H1 (cell line): Measurements from ENCODE around the gene TSC2. TPM values are rescaled to one million over a fixed set of nuclear protein-coding genes. Genes with fewer than 3 reads are reported as not detected.

Source experiments
- CTCF ChIA-PET: fragments of 300-600 bp; sonication (Branson Sonifier 250); formaldehyde crosslinking; loops from one replicate; lab custom pipeline; 2021; ENCODE audit not compliant: partially characterized antibody; lab: Charles Lee
- POLR2A ChIA-PET: fragments of 300-600 bp; sonication (Branson Sonifier 250); formaldehyde crosslinking; loops from one replicate; lab custom pipeline; 2021; ENCODE audit warnings: inconsistent platforms; ENCODE audit not compliant: partially characterized antibody; lab: Charles Lee
- DNase-seq, 2 experiments: peaks; one replicate each; pipeline versions ENCODE4 v3.0.0 to v3.0.0-alpha.2; 2010 to 2022; ENCODE audit warnings: low spot score in 2 of 2, low read depth in 1 of 2, mixed read lengths in 1 of 2
- FAIRE-seq: peaks from 2 replicates; lab custom pipeline; 2011; peaks lifted over from hg19 to GRCh38; lab: Jason Lieb, UNC
- H2AFZ ChIP-seq: 2 replicates; pipeline ENCODE4 v1.8.1; 2012; ENCODE audit warnings: low read length, inconsistent platforms
- H2AK5ac ChIP-seq: 2 replicates; pipeline ENCODE4 v1.6.1; 2013; ENCODE audit warnings: low read depth, low read length
- H2BK120ac ChIP-seq: replicated peaks from 2 replicates; pipeline ENCODE3; 2013; ENCODE audit warnings: low read depth, low read length, inconsistent platforms
- H2BK12ac ChIP-seq: 2 replicates; pipeline ENCODE4 v1.6.1; 2013; ENCODE audit warnings: low read depth, low read length
- H2BK15ac ChIP-seq: 2 replicates; pipeline ENCODE4 v1.6.1; 2013; ENCODE audit warnings: low read length
- H2BK20ac ChIP-seq: 2 replicates; pipeline ENCODE4 v1.6.1; 2013; ENCODE audit warnings: low read length
- H2BK5ac ChIP-seq: 2 replicates; pipeline ENCODE4 v1.6.1; 2013; ENCODE audit warnings: low read depth, low read length
- H3K14ac ChIP-seq: 2 replicates; pipeline ENCODE4 v1.6.1; 2013; ENCODE audit warnings: inconsistent platforms; ENCODE audit not compliant: insufficient read length
- H3K18ac ChIP-seq: 2 replicates; pipeline ENCODE4 v1.6.1; 2013; ENCODE audit warnings: low read length; ENCODE audit errors: extremely low read depth
- H3K23ac ChIP-seq: 2 replicates; pipeline ENCODE4 v1.6.1; 2013; ENCODE audit warnings: inconsistent platforms; ENCODE audit not compliant: insufficient read length
- H3K23me2 ChIP-seq: 2 replicates; pipeline ENCODE4 v1.6.1; 2013; ENCODE audit warnings: low read depth, low read length
- H3K27ac ChIP-seq: 2 replicates; pipeline ENCODE4 v1.6.1; 2011; ENCODE audit warnings: low read depth, low read length, inconsistent platforms
- H3K27me3 ChIP-seq, 4 experiments: replicated peaks in 1 of 4; 1 replicate in 1 of 4; 2 replicates in 3 of 4; pipeline versions ENCODE4 v1.6.1 to v1.8.1; 2011 to 2013; ENCODE audit warnings: low read length in 3 of 4, mild to moderate bottlenecking in 3 of 4, inconsistent platforms in 2 of 4, mixed read lengths in 2 of 4, moderate library complexity in 1 of 4; ENCODE audit not compliant: control insufficient read depth in 3 of 4, insufficient read depth in 3 of 4; ENCODE audit errors: extremely low read depth in 1 of 4
- H3K36me3 ChIP-seq, 4 experiments: 2 replicates each; pipeline versions ENCODE4 v1.6.1 to v1.8.1; 2011 to 2013; ENCODE audit warnings: mild to moderate bottlenecking in 4 of 4, low read length in 3 of 4, moderate library complexity in 2 of 4, control low read depth in 1 of 4, inconsistent platforms in 1 of 4; ENCODE audit not compliant: insufficient read depth in 4 of 4, control insufficient read depth in 2 of 4
- H3K4ac ChIP-seq: replicated peaks from 2 replicates; pipeline ENCODE3; 2013; ENCODE audit warnings: low read length, low read depth, mixed read lengths, inconsistent platforms; ENCODE audit not compliant: insufficient read length
- H3K4me1 ChIP-seq, 4 experiments: replicated peaks in 1 of 4; 1 replicate in 1 of 4; 2 replicates in 3 of 4; pipeline versions ENCODE4 v1.6.1 to v1.8.1; 2011 to 2013; ENCODE audit warnings: low read length in 3 of 4, inconsistent platforms in 2 of 4, mixed read lengths in 1 of 4; ENCODE audit not compliant: insufficient read depth in 4 of 4, control insufficient read depth in 3 of 4
- H3K4me2 ChIP-seq, 2 experiments: 2 replicates each; pipeline versions ENCODE4 v1.6.1 to v1.8.1; 2011 to 2013; ENCODE audit warnings: low read depth in 2 of 2, low read length in 2 of 2, control low read depth in 1 of 2, inconsistent platforms in 1 of 2, mild to moderate bottlenecking in 1 of 2; ENCODE audit not compliant: insufficient read depth in 1 of 2
- H3K4me3 ChIP-seq, 4 experiments: fragments of 200-600, 300-600 bp in 1 of 4; sonication (generic), shearing (Covaris generic), sonication (Bioruptor Twin) in 1 of 4; 2 replicates each; pipeline versions ENCODE4 v1.5.1 to v1.8.1; 2011 to 2016; ENCODE audit warnings: low read length in 4 of 4, low read depth in 3 of 4, control low read depth in 2 of 4, inconsistent platforms in 2 of 4, mild to moderate bottlenecking in 2 of 4, mixed read lengths in 1 of 4, moderate library complexity in 1 of 4; ENCODE audit not compliant: insufficient read depth in 2 of 4; ENCODE audit errors: extremely low read depth in 1 of 4
- H3K56ac ChIP-seq: replicated peaks from 2 replicates; pipeline ENCODE3; 2013; ENCODE audit warnings: low read depth, mild to moderate bottlenecking, mixed read lengths, low read length, inconsistent platforms; ENCODE audit not compliant: insufficient read length
- H3K79me1 ChIP-seq: 2 replicates; pipeline ENCODE4 v1.6.1; 2013; ENCODE audit warnings: low read depth, low read length, control low read depth
- H3K79me2 ChIP-seq, 2 experiments: 2 replicates each; pipeline versions ENCODE4 v1.6.1 to v1.8.1; 2012 to 2013; ENCODE audit warnings: low read length in 2 of 2, mild to moderate bottlenecking in 2 of 2, inconsistent platforms in 1 of 2; ENCODE audit not compliant: insufficient read depth in 2 of 2, control insufficient read depth in 1 of 2
- H3K9ac ChIP-seq, 4 experiments: replicated peaks in 1 of 4; 1 replicate in 1 of 4; 2 replicates in 3 of 4; pipeline versions ENCODE4 v1.6.1 to v1.8.1; 2011 to 2013; ENCODE audit warnings: low read depth in 3 of 4, low read length in 3 of 4, control low read depth in 2 of 4, mild to moderate bottlenecking in 2 of 4, moderate library complexity in 2 of 4, inconsistent platforms in 1 of 4; ENCODE audit errors: extremely low read depth in 1 of 4
- H3K9me3 ChIP-seq, 2 experiments: 2 replicates each; pipeline versions ENCODE4 v1.6.1 to v1.8.1; 2012 to 2013; ENCODE audit warnings: mild to moderate bottlenecking in 2 of 2, moderate library complexity in 2 of 2, control low read depth in 1 of 2, inconsistent platforms in 1 of 2, low read depth in 1 of 2, low read length in 1 of 2, mixed read lengths in 1 of 2; ENCODE audit not compliant: insufficient read depth in 2 of 2
- H4K20me1 ChIP-seq, 2 experiments: replicated peaks in 1 of 2; 2 replicates each; pipeline versions ENCODE3 to v1.8.1; 2011 to 2013; ENCODE audit warnings: inconsistent platforms in 2 of 2, low read length in 2 of 2, mild to moderate bottlenecking in 1 of 2; ENCODE audit not compliant: insufficient read depth in 2 of 2, control insufficient read depth in 1 of 2
- H4K5ac ChIP-seq: 2 replicates; pipeline ENCODE4 v1.6.1; 2013; ENCODE audit warnings: low read length, low read depth, mixed read lengths, inconsistent platforms; ENCODE audit not compliant: insufficient read length
- H4K8ac ChIP-seq: 2 replicates; pipeline ENCODE4 v1.8.0; 2013; ENCODE audit warnings: mild to moderate bottlenecking, moderate library complexity, low read length, inconsistent platforms; ENCODE audit not compliant: insufficient read depth; ENCODE audit errors: extremely low read depth
- H4K91ac ChIP-seq: replicated peaks from 2 replicates; pipeline ENCODE3; 2013; ENCODE audit warnings: low read length, mixed read lengths, inconsistent platforms; ENCODE audit not compliant: insufficient read length
- CBX8 ChIP-seq: fragments of 300-800, 300-1000 bp; sonication (generic); IDR thresholded peaks from 2 replicates; pipeline ENCODE4 v1.7.1; 2016; ENCODE audit warnings: low read depth, low read length, borderline replicate concordance
- PHF8 ChIP-seq: fragments of 200-600 bp; sonication (generic); conservative IDR thresholded peaks from 2 replicates; pipeline ENCODE4 v1.7.1; 2012; ENCODE audit warnings: low read depth, mild to moderate bottlenecking, inconsistent platforms, low read length, moderate library complexity
- POLR2AphosphoS5 ChIP-seq: IDR thresholded peaks from 2 replicates; pipeline ENCODE4 v1.6.1; 2011; ENCODE audit warnings: low read depth, low read length
- SIRT6 ChIP-seq: IDR thresholded peaks from one replicate; pipeline ENCODE4 v1.7.1; 2012; ENCODE audit warnings: low read length, inconsistent platforms
- SIX5 ChIP-seq: IDR thresholded peaks from 2 replicates; pipeline ENCODE4 v1.6.1; 2011; ENCODE audit warnings: mild to moderate bottlenecking, low read depth, low read length
- TCF12 ChIP-seq: IDR thresholded peaks from 2 replicates; pipeline ENCODE4 v1.6.1; 2011; ENCODE audit warnings: low read depth, mild to moderate bottlenecking, low read length
- WGBS, 2 experiments: shearing (Covaris generic) in 1 of 2; methylation state at CpG; one replicate each; pipeline versions ENCODE4 v1.1.6 to v1.1.7; 2013 to 2015; ENCODE audit warnings: low lambda C conversion rate in 2 of 2, mixed read lengths in 2 of 2, inconsistent platforms in 1 of 2, low coverage in 1 of 2, missing lambda C conversion rate in 1 of 2; ENCODE audit not compliant: insufficient replicate concordance in 2 of 2, insufficient coverage in 1 of 2, insufficient read length in 1 of 2; ENCODE audit errors: extremely low coverage in 1 of 2, missing lambda C conversion rate in 1 of 2; 5-methylcytosine and 5-hydroxymethylcytosine counted together
- polyA plus RNA-seq, 7 experiments: library from polyadenylated mRNA; depleted of rRNA in 3 of 7; stranded (reverse) in 5 of 7; unstranded in 2 of 7; fragments of >200 nt in 5 of 7; fragments of 200-250 nt in 2 of 7; gene quantifications; 1 replicate in 5 of 7; 2 replicates in 1 of 7; 4 replicates in 1 of 7; pipeline versions ENCODE4 v1.2.1 to v1.2.3, GENCODE V29; 2011 to 2013; ENCODE audit warnings: missing spikeins in 2 of 7, mixed read lengths in 2 of 7
- total RNA-seq: library from RNA; stranded (reverse); fragmentation: NEBNext Ultra II Directional; extraction: Animal tissue kit (Norgen Biotek cat#: 25700); gene quantifications from 2 replicates; pipeline ENCODE4 v1.2.1, GENCODE V29; 2021

Gene TSC2
- total and polyA plus RNA-seq, 2 of the 8 experiments (the other 6 are each of a cell fraction or from before 2014, with no cell fraction given), result 65.9 to 96.6 TPM

- Histone ChIP-seq H2BK15ac (no peak overlapping the region), H3K27ac (no peak overlapping the region), H3K4me2 (no peak overlapping the region), H3K14ac (no peak overlapping the region), H3K27me3 (no peaks in the 10 kb centered on the region), H2BK5ac (no peak overlapping the region), H3K9ac (no peak overlapping the region), H3K4me3 (no peak overlapping the region), H3K4ac (no peak overlapping the region), H2AK5ac (no peak overlapping the region), H4K8ac (no peak overlapping the region), H2BK20ac (no peak overlapping the region), H2BK120ac (no peak overlapping the region), H4K91ac (no peak overlapping the region), H3K18ac (no peak overlapping the region), H3K9me3 (no peaks in the 10 kb centered on the region), H3K23me2 (no peaks in the 10 kb centered on the region), H4K5ac (no peak overlapping the region), H3K56ac (no peak overlapping the region), H3K79me2 (no peaks in the 10 kb centered on the region), H2AFZ (no peak overlapping the region), H3K4me1 (peaks cover 0 to 4% (median 0%) of the 10 kb centered on the region in 4 experiments; a peak in 3 of 7 replicates), H3K23ac (no peak overlapping the region), H3K79me1 (no peaks in the 10 kb centered on the region), H2BK12ac (no peak overlapping the region), H3K36me3 (peaks cover 0 to 3% (median 0%) of the 10 kb centered on the region in 4 experiments; a peak in 1 of 8 replicates), H4K20me1 (peaks cover 0 to 5% of the 10 kb centered on the region in 2 experiments)
- no peak for DNase-seq
- ChIA-PET CTCF (interaction anchor here (0.7 to 1.9 kb wide), 9 partner anchors 8 to 100 kb away, joined by 3 to 9 read pairs (median 4); partner anchors contain the start of genes NTHL1 and TSC2), POLR2A (interaction anchor here (0.6 to 3.1 kb wide), 9 partner anchors 7 to 115 kb away, joined by 3 to 14 read pairs (median 4); partner anchors contain the start of genes NTHL1, TRAF7 and TSC2)
- 90% methylated on average over 20 of the region's 24 CpGs; no CpG with 5 or more reads in 1 of the 2 experiments for WGBS, 2 experiments
- FAIRE-seq, result no peak
- no peak for TF ChIP-seq TCF12
- TF ChIP-seq PHF8, result no peak
- TF ChIP-seq SIRT6, result no peak
- TF ChIP-seq POLR2AphosphoS5, result no peak
- no peak for TF ChIP-seq CBX8
- TF ChIP-seq SIX5, result no peak
Observed at GRCh38 chr16:2040041-2040786, 7.6 kb upstream of the TSC2 start.
